Gastrocnemius medialis (tissue), 4 donors: Measurements from ENCODE around the gene ZNF287.

Source experiments
- POLR2A ChIP-seq, 2 donors: fragments of 450-650 bp; IDR thresholded peaks; one replicate each; pipeline ENCODE4 v1.6.1; 2017; ENCODE audit warnings: antibody characterized with exemption in 2 of 2, mild to moderate bottlenecking in 2 of 2, moderate library complexity in 2 of 2
- TF ChIP-seq, protein P1 (sequence below), 5 experiments: fragments of 450-650 bp in 3 of 5; fragments of 200-600 bp in 2 of 5; sonication (generic) in 2 of 5; IDR thresholded peaks in 4 of 5; conservative IDR thresholded peaks in 1 of 5; 1 replicate in 4 of 5; 2 replicates in 1 of 5; pipeline ENCODE4 v1.5.1; 2016 to 2019; ENCODE audit warnings: antibody characterized with exemption in 5 of 5, mild to moderate bottlenecking in 3 of 5, moderate library complexity in 3 of 5

GRCh38 chr17:16506188-16506587 lies 62.8 kb downstream of the ZNF287 start:
- TF ChIP-seq, protein P1, sequence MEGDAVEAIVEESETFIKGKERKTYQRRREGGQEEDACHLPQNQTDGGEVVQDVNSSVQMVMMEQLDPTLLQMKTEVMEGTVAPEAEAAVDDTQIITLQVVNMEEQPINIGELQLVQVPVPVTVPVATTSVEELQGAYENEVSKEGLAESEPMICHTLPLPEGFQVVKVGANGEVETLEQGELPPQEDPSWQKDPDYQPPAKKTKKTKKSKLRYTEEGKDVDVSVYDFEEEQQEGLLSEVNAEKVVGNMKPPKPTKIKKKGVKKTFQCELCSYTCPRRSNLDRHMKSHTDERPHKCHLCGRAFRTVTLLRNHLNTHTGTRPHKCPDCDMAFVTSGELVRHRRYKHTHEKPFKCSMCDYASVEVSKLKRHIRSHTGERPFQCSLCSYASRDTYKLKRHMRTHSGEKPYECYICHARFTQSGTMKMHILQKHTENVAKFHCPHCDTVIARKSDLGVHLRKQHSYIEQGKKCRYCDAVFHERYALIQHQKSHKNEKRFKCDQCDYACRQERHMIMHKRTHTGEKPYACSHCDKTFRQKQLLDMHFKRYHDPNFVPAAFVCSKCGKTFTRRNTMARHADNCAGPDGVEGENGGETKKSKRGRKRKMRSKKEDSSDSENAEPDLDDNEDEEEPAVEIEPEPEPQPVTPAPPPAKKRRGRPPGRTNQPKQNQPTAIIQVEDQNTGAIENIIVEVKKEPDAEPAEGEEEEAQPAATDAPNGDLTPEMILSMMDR (IDR thresholded peaks at IDR 0.05 in 4 of 5, conservative IDR thresholded peaks at IDR 0.05 in 1 of 5): no peak
- TF ChIP-seq POLR2A (IDR thresholded peaks at IDR 0.05): no peak
